ENCODE data around the gene AK1. TPM values are rescaled to one million over a fixed set of nuclear protein-coding genes. Genes with fewer than 3 reads are reported as not detected.
A peak's percentile ranks its signal among the peaks of the same experiment; 100 is the strongest.
"Not testable (repeated sequence)": the region's sequence is repeated elsewhere in the genome, so short reads cannot be mapped to it uniquely, and the experiment has no call there.

AK1 gene
- polyA plus RNA-seq, 1 of the 3 experiments (the other 2 are of a cell fraction) = 125 TPM

- Histone ChIP-seq H3K9ac (no peak overlapping the region), H2AFZ (ENCODE audit: low read depth) (no peak overlapping the region), H3K9me2 (no peaks in the 10 kb centered on the region), H3K4me3 (ENCODE audit: low read depth in 2 of 2, low read length in 1 of 2) (no peak overlapping the region), H3K27ac (ENCODE audit: low read depth in 2 of 2, low read length in 1 of 2) (peak overlapping the region; percentile 36 to 56; a peak in 3 of 4 replicates), H3K36me3 (replicated peaks in 1 of 2; ENCODE audit: control insufficient read depth in 1 of 2, insufficient read depth in 2 of 2, low read length in 1 of 2) (peaks cover 12 to 27% of the 10 kb centered on the region in 2 experiments), H4K20me1 (ENCODE audit: insufficient read depth) (no peaks in the 10 kb centered on the region), H3K79me2 (ENCODE audit: insufficient read depth) (no peaks in the 10 kb centered on the region), H3K27me3 (ENCODE audit: insufficient read depth) (no peaks in the 10 kb centered on the region), H3K4me1 (ENCODE audit: control insufficient read depth in 1 of 2, insufficient read depth in 2 of 2, low read depth in 1 of 2, low read length in 1 of 2) (peaks cover 12 to 15% of the 10 kb centered on the region in 2 experiments; a peak in 2 of 4 replicates), H3F3A (replicated peaks; ENCODE audit: insufficient read depth) (peaks cover 10% of the 10 kb centered on the region), H3K4me2 (no peak overlapping the region), H3K9me3 (no peaks in the 10 kb centered on the region)
- WGBS (ENCODE audit: low lambda C conversion rate) = 63% methylated on average over 10 of the region's 11 CpGs
- POLR2A ChIA-PET = interaction anchor here (0.6 to 1.5 kb wide), 4 partner anchors 11 to 33 kb away, joined by 3 to 4 read pairs (median 3); partner anchors contain the start of gene ST6GALNAC4
- peak; percentile 72 for DNase-seq
- CTCF ChIA-PET = interaction anchor here (0.8 to 4.2 kb wide), 2 partner anchors 15 to 381 kb away, joined by 3 to 24 read pairs; no protein-coding TSS in a partner anchor
- TF ChIP-seq TAF1 (IDR thresholded peaks at IDR 0.05; ENCODE audit: borderline replicate concordance, low read depth, low read length) (no peak), NFIC (IDR thresholded peaks at IDR 0.05; ENCODE audit: borderline replicate concordance) (peak; percentile 38; the same call in 1 of the 2 replicates)
Measured at GRCh38 chr9:127884427-127884911, 7.0 kb upstream of the AK1 start.

GRCh38 chr9:127883959-127884358 lies 6.5 kb upstream of the AK1 start:
- H3K4me2 ChIP-seq = no peak overlapping the region
- POLR2A ChIA-PET = interaction anchor here (1.3 kb wide), 1 partner anchor 10 kb away, joined by 3 read pairs; no protein-coding TSS in a partner anchor
- no peak overlapping the region for H2AFZ ChIP-seq (ENCODE audit: low read depth)
- WGBS (ENCODE audit: low lambda C conversion rate) = 95% methylated on average over 7 of the region's 7 CpGs
- no peak overlapping the region for H3K4me3 ChIP-seq (ENCODE audit: low read depth in 2 of 2, low read length in 1 of 2)
- no peak for DNase-seq
- H3K9ac ChIP-seq = no peak overlapping the region
- H3K27ac ChIP-seq (ENCODE audit: low read depth in 2 of 2, low read length in 1 of 2) = peak overlapping the region in 1 of 2 experiments; percentile 56; a peak in 1 of 4 replicates
- no peaks in the 10 kb centered on the region for H3K9me3 ChIP-seq
- H3K4me1 ChIP-seq (ENCODE audit: control insufficient read depth in 1 of 2, insufficient read depth in 2 of 2, low read depth in 1 of 2, low read length in 1 of 2) = peaks cover 12 to 15% of the 10 kb centered on the region in 2 experiments; a peak in 2 of 4 replicates
- peaks cover 10% of the 10 kb centered on the region for H3F3A ChIP-seq (replicated peaks; ENCODE audit: insufficient read depth)
- peaks cover 12 to 25% of the 10 kb centered on the region in 2 experiments for H3K36me3 ChIP-seq (replicated peaks in 1 of 2; ENCODE audit: control insufficient read depth in 1 of 2, insufficient read depth in 2 of 2, low read length in 1 of 2)
- no peaks in the 10 kb centered on the region for H4K20me1 ChIP-seq (ENCODE audit: insufficient read depth)
- no peaks in the 10 kb centered on the region for H3K9me2 ChIP-seq
- no peaks in the 10 kb centered on the region for H3K27me3 ChIP-seq (ENCODE audit: insufficient read depth)
- TF ChIP-seq MXI1 (IDR thresholded peaks at IDR 0.05; ENCODE audit: low read depth, low read length) = no peak
- TF ChIP-seq JUND (IDR thresholded peaks at IDR 0.05) = no peak
- TF ChIP-seq TAF1 (IDR thresholded peaks at IDR 0.05; ENCODE audit: borderline replicate concordance, low read depth, low read length) = no peak
- TF ChIP-seq RXRA (IDR thresholded peaks at IDR 0.05; ENCODE audit: borderline replicate concordance, low read depth) = no peak
- no peak for TF ChIP-seq TCF12 (IDR thresholded peaks at IDR 0.05)
- no peak for TF ChIP-seq CHD2 (IDR thresholded peaks at IDR 0.05; ENCODE audit: low read length, partially characterized antibody)
- no peak for TF ChIP-seq NFIC (IDR thresholded peaks at IDR 0.05; ENCODE audit: borderline replicate concordance)
- TF ChIP-seq GATA2 (CRISPR knock-in tag; IDR thresholded peaks at IDR 0.05) = no peak
- no peak for TF ChIP-seq FOXJ3 (CRISPR knock-in tag; IDR thresholded peaks at IDR 0.05)
- H3K79me2 ChIP-seq (ENCODE audit: insufficient read depth) = no peaks in the 10 kb centered on the region
- CTCF ChIA-PET = interaction anchor here (0.8 to 4.2 kb wide), 3 partner anchors 13 to 380 kb away, joined by 3 to 24 read pairs (median 5); no protein-coding TSS in a partner anchor

DNA sequence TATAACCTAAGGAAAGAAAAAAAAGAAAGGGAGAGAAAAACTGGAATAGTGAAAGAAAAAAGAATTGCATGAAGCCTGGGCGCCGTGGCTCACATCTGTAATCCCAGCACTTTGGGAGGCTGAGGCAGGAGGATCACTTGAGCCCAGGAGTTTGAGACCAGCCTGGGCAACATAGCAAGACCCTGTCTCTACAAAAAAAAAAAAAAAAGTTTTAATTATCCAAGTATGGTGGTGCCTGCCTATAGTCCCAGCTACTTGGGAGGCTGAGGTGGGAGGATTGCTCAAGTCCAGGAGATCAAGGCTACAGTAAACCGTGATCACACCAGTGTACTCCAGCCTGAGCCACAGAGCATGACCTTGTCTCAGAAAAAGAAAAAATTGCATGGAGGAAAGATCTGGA lies 4.2 kb upstream of the AK1 start:
- DNase-seq; H3K4me2 ChIP-seq; H3K9ac ChIP-seq; H3K4me3 ChIP-seq (ENCODE audit: low read depth in 2 of 2, low read length in 1 of 2); H3K9me3 ChIP-seq; H3K9me2 ChIP-seq; H3F3A ChIP-seq (replicated peaks; ENCODE audit: insufficient read depth); H4K20me1 ChIP-seq (ENCODE audit: insufficient read depth); H3K27ac ChIP-seq (ENCODE audit: low read depth in 2 of 2, low read length in 1 of 2); H3K36me3 ChIP-seq (replicated peaks in 1 of 2; ENCODE audit: control insufficient read depth in 1 of 2, insufficient read depth in 2 of 2, low read length in 1 of 2); H2AFZ ChIP-seq (ENCODE audit: low read depth); H3K27me3 ChIP-seq (ENCODE audit: insufficient read depth); H3K79me2 ChIP-seq (ENCODE audit: insufficient read depth): not testable (repeated sequence)
- ChIA-PET POLR2A (interaction anchor here (0.6 kb wide), 1 partner anchor 42 kb away, joined by 4 read pairs; no protein-coding TSS in a partner anchor), CTCF (interaction anchor here (0.6 to 4.2 kb wide), 3 partner anchors 12 to 292 kb away, joined by 3 to 24 read pairs (median 9); no protein-coding TSS in a partner anchor)
- WGBS (ENCODE audit: low lambda C conversion rate) = 84% methylated on average over 3 of the region's 3 CpGs
- peaks cover 20 to 28% of the 10 kb centered on the region in 2 experiments; a peak in 2 of 4 replicates for H3K4me1 ChIP-seq (ENCODE audit: control insufficient read depth in 1 of 2, insufficient read depth in 2 of 2, low read depth in 1 of 2, low read length in 1 of 2)
